H1 (cell line): Measurements from ENCODE around the gene BTD. TPM values are rescaled to one million over a fixed set of nuclear protein-coding genes. Genes with fewer than 3 reads are reported as not detected.

Source experiments
- CTCF ChIA-PET: fragments of 300-600 bp; sonication (Branson Sonifier 250); formaldehyde crosslinking; loops from one replicate; lab custom pipeline; 2021; ENCODE audit not compliant: partially characterized antibody; lab: Charles Lee
- POLR2A ChIA-PET: fragments of 300-600 bp; sonication (Branson Sonifier 250); formaldehyde crosslinking; loops from one replicate; lab custom pipeline; 2021; ENCODE audit warnings: inconsistent platforms; ENCODE audit not compliant: partially characterized antibody; lab: Charles Lee
- DNase-seq, 2 experiments: peaks; one replicate each; pipeline versions ENCODE4 v3.0.0 to v3.0.0-alpha.2; 2010 to 2022; ENCODE audit warnings: low spot score in 2 of 2, low read depth in 1 of 2, mixed read lengths in 1 of 2
- FAIRE-seq: peaks from 2 replicates; lab custom pipeline; 2011; peaks lifted over from hg19 to GRCh38; lab: Jason Lieb, UNC
- H2AFZ ChIP-seq: 2 replicates; pipeline ENCODE4 v1.8.1; 2012; ENCODE audit warnings: low read length, inconsistent platforms
- H2AK5ac ChIP-seq: 2 replicates; pipeline ENCODE4 v1.6.1; 2013; ENCODE audit warnings: low read depth, low read length
- H2BK120ac ChIP-seq: replicated peaks from 2 replicates; pipeline ENCODE3; 2013; ENCODE audit warnings: low read depth, low read length, inconsistent platforms
- H2BK12ac ChIP-seq: 2 replicates; pipeline ENCODE4 v1.6.1; 2013; ENCODE audit warnings: low read depth, low read length
- H2BK15ac ChIP-seq: 2 replicates; pipeline ENCODE4 v1.6.1; 2013; ENCODE audit warnings: low read length
- H2BK20ac ChIP-seq: 2 replicates; pipeline ENCODE4 v1.6.1; 2013; ENCODE audit warnings: low read length
- H2BK5ac ChIP-seq: 2 replicates; pipeline ENCODE4 v1.6.1; 2013; ENCODE audit warnings: low read depth, low read length
- H3K14ac ChIP-seq: 2 replicates; pipeline ENCODE4 v1.6.1; 2013; ENCODE audit warnings: inconsistent platforms; ENCODE audit not compliant: insufficient read length
- H3K18ac ChIP-seq: 2 replicates; pipeline ENCODE4 v1.6.1; 2013; ENCODE audit warnings: low read length; ENCODE audit errors: extremely low read depth
- H3K23ac ChIP-seq: 2 replicates; pipeline ENCODE4 v1.6.1; 2013; ENCODE audit warnings: inconsistent platforms; ENCODE audit not compliant: insufficient read length
- H3K23me2 ChIP-seq: 2 replicates; pipeline ENCODE4 v1.6.1; 2013; ENCODE audit warnings: low read depth, low read length
- H3K27ac ChIP-seq: 2 replicates; pipeline ENCODE4 v1.6.1; 2011; ENCODE audit warnings: low read depth, low read length, inconsistent platforms
- H3K27me3 ChIP-seq, 4 experiments: replicated peaks in 1 of 4; 1 replicate in 1 of 4; 2 replicates in 3 of 4; pipeline versions ENCODE4 v1.6.1 to v1.8.1; 2011 to 2013; ENCODE audit warnings: low read length in 3 of 4, mild to moderate bottlenecking in 3 of 4, inconsistent platforms in 2 of 4, mixed read lengths in 2 of 4, moderate library complexity in 1 of 4; ENCODE audit not compliant: control insufficient read depth in 3 of 4, insufficient read depth in 3 of 4; ENCODE audit errors: extremely low read depth in 1 of 4
- H3K36me3 ChIP-seq, 4 experiments: 2 replicates each; pipeline versions ENCODE4 v1.6.1 to v1.8.1; 2011 to 2013; ENCODE audit warnings: mild to moderate bottlenecking in 4 of 4, low read length in 3 of 4, moderate library complexity in 2 of 4, control low read depth in 1 of 4, inconsistent platforms in 1 of 4; ENCODE audit not compliant: insufficient read depth in 4 of 4, control insufficient read depth in 2 of 4
- H3K4ac ChIP-seq: replicated peaks from 2 replicates; pipeline ENCODE3; 2013; ENCODE audit warnings: low read length, low read depth, mixed read lengths, inconsistent platforms; ENCODE audit not compliant: insufficient read length
- H3K4me1 ChIP-seq, 4 experiments: replicated peaks in 1 of 4; 1 replicate in 1 of 4; 2 replicates in 3 of 4; pipeline versions ENCODE4 v1.6.1 to v1.8.1; 2011 to 2013; ENCODE audit warnings: low read length in 3 of 4, inconsistent platforms in 2 of 4, mixed read lengths in 1 of 4; ENCODE audit not compliant: insufficient read depth in 4 of 4, control insufficient read depth in 3 of 4
- H3K4me2 ChIP-seq, 2 experiments: 2 replicates each; pipeline versions ENCODE4 v1.6.1 to v1.8.1; 2011 to 2013; ENCODE audit warnings: low read depth in 2 of 2, low read length in 2 of 2, control low read depth in 1 of 2, inconsistent platforms in 1 of 2, mild to moderate bottlenecking in 1 of 2; ENCODE audit not compliant: insufficient read depth in 1 of 2
- H3K4me3 ChIP-seq, 4 experiments: fragments of 200-600, 300-600 bp in 1 of 4; sonication (generic), shearing (Covaris generic), sonication (Bioruptor Twin) in 1 of 4; 2 replicates each; pipeline versions ENCODE4 v1.5.1 to v1.8.1; 2011 to 2016; ENCODE audit warnings: low read length in 4 of 4, low read depth in 3 of 4, control low read depth in 2 of 4, inconsistent platforms in 2 of 4, mild to moderate bottlenecking in 2 of 4, mixed read lengths in 1 of 4, moderate library complexity in 1 of 4; ENCODE audit not compliant: insufficient read depth in 2 of 4; ENCODE audit errors: extremely low read depth in 1 of 4
- H3K56ac ChIP-seq: replicated peaks from 2 replicates; pipeline ENCODE3; 2013; ENCODE audit warnings: low read depth, mild to moderate bottlenecking, mixed read lengths, low read length, inconsistent platforms; ENCODE audit not compliant: insufficient read length
- H3K79me1 ChIP-seq: 2 replicates; pipeline ENCODE4 v1.6.1; 2013; ENCODE audit warnings: low read depth, low read length, control low read depth
- H3K79me2 ChIP-seq, 2 experiments: 2 replicates each; pipeline versions ENCODE4 v1.6.1 to v1.8.1; 2012 to 2013; ENCODE audit warnings: low read length in 2 of 2, mild to moderate bottlenecking in 2 of 2, inconsistent platforms in 1 of 2; ENCODE audit not compliant: insufficient read depth in 2 of 2, control insufficient read depth in 1 of 2
- H3K9ac ChIP-seq, 4 experiments: replicated peaks in 1 of 4; 1 replicate in 1 of 4; 2 replicates in 3 of 4; pipeline versions ENCODE4 v1.6.1 to v1.8.1; 2011 to 2013; ENCODE audit warnings: low read depth in 3 of 4, low read length in 3 of 4, control low read depth in 2 of 4, mild to moderate bottlenecking in 2 of 4, moderate library complexity in 2 of 4, inconsistent platforms in 1 of 4; ENCODE audit errors: extremely low read depth in 1 of 4
- H3K9me3 ChIP-seq, 2 experiments: 2 replicates each; pipeline versions ENCODE4 v1.6.1 to v1.8.1; 2012 to 2013; ENCODE audit warnings: mild to moderate bottlenecking in 2 of 2, moderate library complexity in 2 of 2, control low read depth in 1 of 2, inconsistent platforms in 1 of 2, low read depth in 1 of 2, low read length in 1 of 2, mixed read lengths in 1 of 2; ENCODE audit not compliant: insufficient read depth in 2 of 2
- H4K20me1 ChIP-seq, 2 experiments: replicated peaks in 1 of 2; 2 replicates each; pipeline versions ENCODE3 to v1.8.1; 2011 to 2013; ENCODE audit warnings: inconsistent platforms in 2 of 2, low read length in 2 of 2, mild to moderate bottlenecking in 1 of 2; ENCODE audit not compliant: insufficient read depth in 2 of 2, control insufficient read depth in 1 of 2
- H4K5ac ChIP-seq: 2 replicates; pipeline ENCODE4 v1.6.1; 2013; ENCODE audit warnings: low read length, low read depth, mixed read lengths, inconsistent platforms; ENCODE audit not compliant: insufficient read length
- H4K8ac ChIP-seq: 2 replicates; pipeline ENCODE4 v1.8.0; 2013; ENCODE audit warnings: mild to moderate bottlenecking, moderate library complexity, low read length, inconsistent platforms; ENCODE audit not compliant: insufficient read depth; ENCODE audit errors: extremely low read depth
- H4K91ac ChIP-seq: replicated peaks from 2 replicates; pipeline ENCODE3; 2013; ENCODE audit warnings: low read length, mixed read lengths, inconsistent platforms; ENCODE audit not compliant: insufficient read length
- BRCA1 ChIP-seq: IDR thresholded peaks from 2 replicates; pipeline ENCODE4 v1.6.1; 2012; ENCODE audit warnings: low read depth, low read length, improper control_type of control experiment
- E2F6 ChIP-seq: IDR thresholded peaks from 2 replicates; pipeline ENCODE4 v1.6.1; 2012; ENCODE audit warnings: inconsistent platforms
- GABPA ChIP-seq: IDR thresholded peaks from 2 replicates; pipeline ENCODE4 v1.6.1; 2011; ENCODE audit warnings: mild to moderate bottlenecking, low read length, moderate library complexity, borderline replicate concordance; ENCODE audit not compliant: insufficient read depth
- POU5F1 ChIP-seq: IDR thresholded peaks from 2 replicates; pipeline ENCODE4 v1.6.1; 2011; ENCODE audit warnings: low read depth, mild to moderate bottlenecking, low read length, moderate library complexity
- RBBP5 ChIP-seq: IDR thresholded peaks from 2 replicates; pipeline ENCODE4 v1.7.1; 2012; ENCODE audit warnings: low read depth, mild to moderate bottlenecking, inconsistent platforms, low read length, moderate library complexity, borderline replicate concordance
- RFX5 ChIP-seq: IDR thresholded peaks from 2 replicates; pipeline ENCODE4 v1.6.1; 2011; ENCODE audit warnings: low read depth, low read length, improper control_type of control experiment, borderline replicate concordance
- TBP ChIP-seq: IDR thresholded peaks from 2 replicates; pipeline ENCODE4 v1.6.1; 2011; ENCODE audit warnings: low read depth, low read length, improper control_type of control experiment
- ZNF274 ChIP-seq: IDR thresholded peaks from 2 replicates; pipeline ENCODE4 v1.7.0; 2012; ENCODE audit warnings: low read length, borderline replicate concordance; ENCODE audit errors: extremely low read depth
- WGBS, 2 experiments: shearing (Covaris generic) in 1 of 2; methylation state at CpG; one replicate each; pipeline versions ENCODE4 v1.1.6 to v1.1.7; 2013 to 2015; ENCODE audit warnings: low lambda C conversion rate in 2 of 2, mixed read lengths in 2 of 2, inconsistent platforms in 1 of 2, low coverage in 1 of 2, missing lambda C conversion rate in 1 of 2; ENCODE audit not compliant: insufficient replicate concordance in 2 of 2, insufficient coverage in 1 of 2, insufficient read length in 1 of 2; ENCODE audit errors: extremely low coverage in 1 of 2, missing lambda C conversion rate in 1 of 2; 5-methylcytosine and 5-hydroxymethylcytosine counted together
- polyA plus RNA-seq, 7 experiments: library from polyadenylated mRNA; depleted of rRNA in 3 of 7; stranded (reverse) in 5 of 7; unstranded in 2 of 7; fragments of >200 nt in 5 of 7; fragments of 200-250 nt in 2 of 7; gene quantifications; 1 replicate in 5 of 7; 2 replicates in 1 of 7; 4 replicates in 1 of 7; pipeline versions ENCODE4 v1.2.1 to v1.2.3, GENCODE V29; 2011 to 2013; ENCODE audit warnings: missing spikeins in 2 of 7, mixed read lengths in 2 of 7
- total RNA-seq: library from RNA; stranded (reverse); fragmentation: NEBNext Ultra II Directional; extraction: Animal tissue kit (Norgen Biotek cat#: 25700); gene quantifications from 2 replicates; pipeline ENCODE4 v1.2.1, GENCODE V29; 2021

BTD gene
- total and polyA plus RNA-seq, 2 of the 8 experiments (the other 6 are each of a cell fraction or from before 2014, with no cell fraction given) = 21.8 to 36.7 TPM

GRCh38 chr3:15649858-15650257 lies 48.3 kb downstream of the BTD start:
- 90% methylated on average over 5 of the region's 5 CpGs; no CpG with 5 or more reads in 1 of the 2 experiments for WGBS, 2 experiments
- Histone ChIP-seq H2BK120ac (no peak overlapping the region), H2BK15ac (no peak overlapping the region), H2AK5ac (no peak overlapping the region), H4K20me1 (no peaks in the 10 kb centered on the region), H3K9me3 (no peaks in the 10 kb centered on the region), H3K36me3 (no peaks in the 10 kb centered on the region; a peak in 1 of 8 replicates), H4K91ac (no peak overlapping the region), H3K14ac (no peak overlapping the region), H2BK12ac (no peak overlapping the region), H3K27ac (no peak overlapping the region)
- no peak for FAIRE-seq
- no peak for TF ChIP-seq BRCA1
- TF ChIP-seq E2F6 = no peak
- no peak for TF ChIP-seq ZNF274
- TF ChIP-seq TBP = no peak
- no peak for TF ChIP-seq RFX5
- no peak for TF ChIP-seq POU5F1
- TF ChIP-seq GABPA = no peak
- TF ChIP-seq RBBP5 = no peak
- TF ChIP-seq, all 59 proteins: peak for 0
- Histone ChIP-seq H3K79me1 (no peaks in the 10 kb centered on the region), H3K23ac (no peak overlapping the region), H2AFZ (no peak overlapping the region), H4K5ac (no peak overlapping the region), H3K4ac (no peak overlapping the region), H3K79me2 (no peaks in the 10 kb centered on the region), H3K4me2 (no peak overlapping the region), H4K8ac (no peak overlapping the region), H2BK5ac (no peak overlapping the region), H3K4me1 (peaks cover 0 to 9% (median 5%) of the 10 kb centered on the region in 4 experiments; a peak in 4 of 7 replicates), H3K23me2 (no peaks in the 10 kb centered on the region), H3K4me3 (no peak overlapping the region), H2BK20ac (no peak overlapping the region), H3K9ac (no peak overlapping the region), H3K56ac (no peak overlapping the region), H3K27me3 (no peaks in the 10 kb centered on the region; a peak in 1 of 7 replicates), H3K18ac (no peak overlapping the region)
- CTCF ChIA-PET = interaction anchor here (0.6 to 1.6 kb wide), 3 partner anchors 8 to 606 kb away, joined by 3 to 5 read pairs (median 3); no protein-coding TSS in a partner anchor
- DNase-seq = no peak
- POLR2A ChIA-PET = interaction anchor here (2.6 kb wide), 1 partner anchor 16 kb away, joined by 7 read pairs; no protein-coding TSS in a partner anchor
